ENCODE measurements around the gene PRMT1. TPM values are rescaled to one million over a fixed set of nuclear protein-coding genes. Genes with fewer than 3 reads are reported as not detected.
A peak's percentile ranks its signal among the peaks of the same experiment; 100 is the strongest.

Gene PRMT1
- total and polyA plus RNA-seq, 9 of the 15 experiments (the other 6 are each of a cell fraction or from before 2014, with no cell fraction given), result 13.3 to 464 (median 326) TPM

DNA sequence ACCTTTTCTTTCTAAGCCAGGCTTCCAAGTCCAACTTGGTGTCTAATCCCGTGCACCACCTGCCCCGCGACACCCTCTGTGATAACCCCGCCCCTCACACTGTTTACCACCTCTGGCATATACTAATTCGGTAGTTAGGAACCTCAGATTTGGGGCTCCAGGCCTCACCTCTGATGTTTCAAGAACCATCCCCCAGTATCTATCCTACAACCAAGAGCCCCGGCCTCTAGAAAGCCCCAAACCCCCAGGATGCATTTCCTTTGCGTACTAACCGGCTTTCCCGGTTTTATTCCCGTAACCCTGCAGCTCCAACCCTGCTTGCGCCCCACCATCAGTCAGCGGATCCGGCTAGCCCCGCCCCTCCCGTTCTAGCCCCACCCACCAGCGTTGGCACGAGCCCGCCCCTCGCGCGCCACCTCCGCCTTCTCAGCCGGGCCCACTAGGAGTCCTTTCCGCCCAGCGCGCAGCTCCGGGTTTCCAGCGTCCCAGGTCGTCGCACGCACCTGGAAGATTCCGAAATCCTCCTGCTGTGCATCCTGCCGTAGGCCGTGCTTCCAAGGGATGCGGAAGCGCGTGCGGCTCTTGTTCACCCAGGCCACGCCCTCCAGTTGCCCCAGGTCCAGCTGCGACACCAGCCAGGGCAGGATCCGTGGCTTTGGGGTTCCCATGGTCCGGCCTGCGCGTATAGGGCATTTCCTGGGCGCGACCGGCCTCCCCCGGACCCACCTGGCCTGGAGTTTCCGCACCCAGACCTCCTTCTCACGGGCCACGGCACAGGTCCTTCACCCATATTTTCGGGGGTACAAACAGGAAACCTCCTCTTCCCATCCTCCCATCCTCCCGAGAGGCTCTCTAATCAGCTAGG lies 12.7 kb upstream of the PRMT1 start (continued):
- TF ChIP-seq, protein P1, sequence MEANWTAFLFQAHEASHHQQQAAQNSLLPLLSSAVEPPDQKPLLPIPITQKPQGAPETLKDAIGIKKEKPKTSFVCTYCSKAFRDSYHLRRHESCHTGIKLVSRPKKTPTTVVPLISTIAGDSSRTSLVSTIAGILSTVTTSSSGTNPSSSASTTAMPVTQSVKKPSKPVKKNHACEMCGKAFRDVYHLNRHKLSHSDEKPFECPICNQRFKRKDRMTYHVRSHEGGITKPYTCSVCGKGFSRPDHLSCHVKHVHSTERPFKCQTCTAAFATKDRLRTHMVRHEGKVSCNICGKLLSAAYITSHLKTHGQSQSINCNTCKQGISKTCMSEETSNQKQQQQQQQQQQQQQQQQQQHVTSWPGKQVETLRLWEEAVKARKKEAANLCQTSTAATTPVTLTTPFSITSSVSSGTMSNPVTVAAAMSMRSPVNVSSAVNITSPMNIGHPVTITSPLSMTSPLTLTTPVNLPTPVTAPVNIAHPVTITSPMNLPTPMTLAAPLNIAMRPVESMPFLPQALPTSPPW (CRISPR knock-in tag; IDR thresholded peaks at IDR 0.05), result peak; percentile 47; the same call in 1 of the 2 replicates
- no peak for TF ChIP-seq ZNF696 (CRISPR knock-in tag; conservative IDR thresholded peaks at IDR 0.05)
- no peak for TF ChIP-seq FOXM1 (IDR thresholded peaks at IDR 0.05; ENCODE audit: low read depth)
- 0 out of 2 replicates have a peak, but pooled peaks have one; percentile 31 for TF ChIP-seq FOXM1 (CRISPR knock-in tag; IDR thresholded peaks at IDR 0.05; ENCODE audit: low read depth)
- peak; percentile 37 to 76; a peak in 1 of 4 replicates for TF ChIP-seq SIN3A (IDR thresholded peaks at IDR 0.05; ENCODE audit: borderline replicate concordance in 2 of 2, control insufficient read depth in 1 of 2, low read depth in 2 of 2, low read length in 2 of 2)
- TF ChIP-seq, protein P2, sequence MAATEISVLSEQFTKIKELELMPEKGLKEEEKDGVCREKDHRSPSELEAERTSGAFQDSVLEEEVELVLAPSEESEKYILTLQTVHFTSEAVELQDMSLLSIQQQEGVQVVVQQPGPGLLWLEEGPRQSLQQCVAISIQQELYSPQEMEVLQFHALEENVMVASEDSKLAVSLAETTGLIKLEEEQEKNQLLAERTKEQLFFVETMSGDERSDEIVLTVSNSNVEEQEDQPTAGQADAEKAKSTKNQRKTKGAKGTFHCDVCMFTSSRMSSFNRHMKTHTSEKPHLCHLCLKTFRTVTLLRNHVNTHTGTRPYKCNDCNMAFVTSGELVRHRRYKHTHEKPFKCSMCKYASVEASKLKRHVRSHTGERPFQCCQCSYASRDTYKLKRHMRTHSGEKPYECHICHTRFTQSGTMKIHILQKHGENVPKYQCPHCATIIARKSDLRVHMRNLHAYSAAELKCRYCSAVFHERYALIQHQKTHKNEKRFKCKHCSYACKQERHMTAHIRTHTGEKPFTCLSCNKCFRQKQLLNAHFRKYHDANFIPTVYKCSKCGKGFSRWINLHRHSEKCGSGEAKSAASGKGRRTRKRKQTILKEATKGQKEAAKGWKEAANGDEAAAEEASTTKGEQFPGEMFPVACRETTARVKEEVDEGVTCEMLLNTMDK (IDR thresholded peaks at IDR 0.05; ENCODE audit: borderline replicate concordance, insufficient read depth, low read depth, low read length, poor library complexity, severe bottlenecking), result peak; percentile 14
- TF ChIP-seq, protein P3, sequence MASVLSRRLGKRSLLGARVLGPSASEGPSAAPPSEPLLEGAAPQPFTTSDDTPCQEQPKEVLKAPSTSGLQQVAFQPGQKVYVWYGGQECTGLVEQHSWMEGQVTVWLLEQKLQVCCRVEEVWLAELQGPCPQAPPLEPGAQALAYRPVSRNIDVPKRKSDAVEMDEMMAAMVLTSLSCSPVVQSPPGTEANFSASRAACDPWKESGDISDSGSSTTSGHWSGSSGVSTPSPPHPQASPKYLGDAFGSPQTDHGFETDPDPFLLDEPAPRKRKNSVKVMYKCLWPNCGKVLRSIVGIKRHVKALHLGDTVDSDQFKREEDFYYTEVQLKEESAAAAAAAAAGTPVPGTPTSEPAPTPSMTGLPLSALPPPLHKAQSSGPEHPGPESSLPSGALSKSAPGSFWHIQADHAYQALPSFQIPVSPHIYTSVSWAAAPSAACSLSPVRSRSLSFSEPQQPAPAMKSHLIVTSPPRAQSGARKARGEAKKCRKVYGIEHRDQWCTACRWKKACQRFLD (CRISPR knock-in tag; IDR thresholded peaks at IDR 0.05), result no peak
- TF ChIP-seq RBM22 (IDR thresholded peaks at IDR 0.05; ENCODE audit: low read depth, low read length, poor library complexity, severe bottlenecking), result peak; percentile 60
- no peak for TF ChIP-seq GATA2 (CRISPR knock-in tag; IDR thresholded peaks at IDR 0.05)
- no peak; the same call in 1 of the 2 replicates for TF ChIP-seq ZNF134 (CRISPR knock-in tag; conservative IDR thresholded peaks at IDR 0.05)
- TF ChIP-seq ZNF551 (CRISPR knock-in tag; IDR thresholded peaks at IDR 0.05), result no peak
- TF ChIP-seq, protein P4, sequence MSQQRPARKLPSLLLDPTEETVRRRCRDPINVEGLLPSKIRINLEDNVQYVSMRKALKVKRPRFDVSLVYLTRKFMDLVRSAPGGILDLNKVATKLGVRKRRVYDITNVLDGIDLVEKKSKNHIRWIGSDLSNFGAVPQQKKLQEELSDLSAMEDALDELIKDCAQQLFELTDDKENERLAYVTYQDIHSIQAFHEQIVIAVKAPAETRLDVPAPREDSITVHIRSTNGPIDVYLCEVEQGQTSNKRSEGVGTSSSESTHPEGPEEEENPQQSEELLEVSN (IDR thresholded peaks at IDR 0.05; ENCODE audit: borderline replicate concordance in 1 of 2, extremely low read depth in 1 of 2, insufficient read depth in 1 of 2, insufficient read length in 1 of 2, low read depth in 1 of 2, low read length in 1 of 2, poor library complexity in 1 of 2, severe bottlenecking in 1 of 2), result peak in 1 of 2 experiments; percentile 27
- no peak for TF ChIP-seq RFX7 (CRISPR knock-in tag; IDR thresholded peaks at IDR 0.05)
- no peak for TF ChIP-seq ARNT (IDR thresholded peaks at IDR 0.05)
- TF ChIP-seq SUPT5H (IDR thresholded peaks at IDR 0.05), result peak; percentile 59; the same call in 1 of the 2 replicates
- no peak for TF ChIP-seq ZNF311 (CRISPR knock-in tag; IDR thresholded peaks at IDR 0.05)
- TF ChIP-seq ZNF707 (CRISPR knock-in tag; conservative IDR thresholded peaks at IDR 0.05), result no peak
- peak; percentile 73; the same call in 1 of the 2 replicates for TF ChIP-seq CTBP1 (IDR thresholded peaks at IDR 0.05; ENCODE audit: borderline replicate concordance)
- no peak for TF ChIP-seq SIN3B (IDR thresholded peaks at IDR 0.05; ENCODE audit: low read depth)
- TF ChIP-seq ZFX (CRISPR knock-in tag; IDR thresholded peaks at IDR 0.05), result peak; percentile 35; the same call in 1 of the 2 replicates
- no peak for TF ChIP-seq SMARCE1 (IDR thresholded peaks at IDR 0.05)
- no peak for TF ChIP-seq MCM5 (IDR thresholded peaks at IDR 0.05; ENCODE audit: low read depth)
